HepG2 (cell line): ENCODE data around the gene NFIC. TPM values are rescaled to one million over a fixed set of nuclear protein-coding genes. Genes with fewer than 3 reads are reported as not detected.

Experiments
- GLMP ChIP-seq: sonication (generic); formaldehyde crosslinking; IDR thresholded peaks from 2 replicates; pipeline ENCODE4 v1.9.0; 2021; ENCODE audit warnings: missing genetic modification reagents, mild to moderate bottlenecking, borderline replicate concordance
- MEF2D ChIP-seq: sonication (generic); formaldehyde crosslinking; IDR thresholded peaks from 2 replicates; pipeline ENCODE4 v1.5.1; 2020; ENCODE audit warnings: mild to moderate bottlenecking, missing genetic modification reagents
- NFE2L1 ChIP-seq: sonication (generic); formaldehyde crosslinking; IDR thresholded peaks from 2 replicates; pipeline ENCODE4 v1.4.0; 2020; ENCODE audit warnings: missing genetic modification reagents, mild to moderate bottlenecking, borderline replicate concordance
- ONECUT2 ChIP-seq: sonication (generic); formaldehyde crosslinking; IDR thresholded peaks from 2 replicates; pipeline ENCODE4 v1.4.0; 2020; ENCODE audit warnings: missing genetic modification reagents
- SP140L ChIP-seq: sonication (generic); formaldehyde crosslinking; IDR thresholded peaks from 2 replicates; pipeline ENCODE4 v1.4.0; 2020; ENCODE audit warnings: missing genetic modification reagents, borderline replicate concordance
- ZBTB42 ChIP-seq: sonication (generic); formaldehyde crosslinking; IDR thresholded peaks from 2 replicates; pipeline ENCODE4 v1.5.0; 2020; ENCODE audit warnings: mild to moderate bottlenecking, missing genetic modification reagents
- ZNF318 ChIP-seq: sonication (generic); formaldehyde crosslinking; IDR thresholded peaks from 2 replicates; pipeline ENCODE4 v1.4.0; 2020; ENCODE audit warnings: mild to moderate bottlenecking, missing genetic modification reagents
- ZNF605 ChIP-seq: sonication (generic); formaldehyde crosslinking; IDR thresholded peaks from 2 replicates; pipeline ENCODE4 v1.8.0; 2022; ENCODE audit warnings: mild to moderate bottlenecking, missing genetic modification reagents
- ZNF740 ChIP-seq: sonication (generic); formaldehyde crosslinking; IDR thresholded peaks from 2 replicates; pipeline ENCODE4 v1.4.0; 2020; ENCODE audit warnings: missing genetic modification reagents
- ZNF749 ChIP-seq: sonication (generic); formaldehyde crosslinking; IDR thresholded peaks from 2 replicates; pipeline ENCODE4 v1.8.0; 2022; ENCODE audit warnings: mild to moderate bottlenecking, missing genetic modification reagents, moderate library complexity, borderline replicate concordance
- ZXDC ChIP-seq: sonication (generic); formaldehyde crosslinking; IDR thresholded peaks from 2 replicates; pipeline ENCODE4 v1.5.0; 2020; ENCODE audit warnings: mild to moderate bottlenecking, missing genetic modification reagents
- polyA plus RNA-seq, 8 experiments: library from polyadenylated mRNA; depleted of rRNA in 3 of 8; stranded (reverse) in 7 of 8; unstranded in 1 of 8; fragments of >200 nt; fragmentation: Illumina TruSeq in 4 of 8; extraction: Trizol in 4 of 8; gene quantifications; 2 replicates each; pipeline versions ENCODE4 v1.2.1 to v1.2.3, GENCODE V29; 2011 to 2016; ENCODE audit warnings: low read depth in 4 of 8, missing spikeins in 1 of 8, mixed read lengths in 1 of 8; ENCODE audit not compliant: insufficient read depth in 1 of 8
- total RNA-seq, 5 experiments: library from RNA; depleted of rRNA; stranded (reverse); fragments of >200 nt; fragmentation: Illumina TruSeq; extraction: Trizol; gene quantifications; 2 replicates each; pipeline ENCODE4 v1.2.3, GENCODE V29; 2016; ENCODE audit warnings: low read depth in 1 of 5
- TF ChIP-seq, protein P1 (sequence below): sonication (generic); formaldehyde crosslinking; IDR thresholded peaks from 2 replicates; pipeline ENCODE4 v1.4.0; 2020; ENCODE audit warnings: missing genetic modification reagents, borderline replicate concordance

NFIC gene
- total and polyA plus RNA-seq, 2 of the 13 experiments (the other 11 are each of a cell fraction or from before 2014, with no cell fraction given): 1.3 to 2.5 TPM

DNA sequence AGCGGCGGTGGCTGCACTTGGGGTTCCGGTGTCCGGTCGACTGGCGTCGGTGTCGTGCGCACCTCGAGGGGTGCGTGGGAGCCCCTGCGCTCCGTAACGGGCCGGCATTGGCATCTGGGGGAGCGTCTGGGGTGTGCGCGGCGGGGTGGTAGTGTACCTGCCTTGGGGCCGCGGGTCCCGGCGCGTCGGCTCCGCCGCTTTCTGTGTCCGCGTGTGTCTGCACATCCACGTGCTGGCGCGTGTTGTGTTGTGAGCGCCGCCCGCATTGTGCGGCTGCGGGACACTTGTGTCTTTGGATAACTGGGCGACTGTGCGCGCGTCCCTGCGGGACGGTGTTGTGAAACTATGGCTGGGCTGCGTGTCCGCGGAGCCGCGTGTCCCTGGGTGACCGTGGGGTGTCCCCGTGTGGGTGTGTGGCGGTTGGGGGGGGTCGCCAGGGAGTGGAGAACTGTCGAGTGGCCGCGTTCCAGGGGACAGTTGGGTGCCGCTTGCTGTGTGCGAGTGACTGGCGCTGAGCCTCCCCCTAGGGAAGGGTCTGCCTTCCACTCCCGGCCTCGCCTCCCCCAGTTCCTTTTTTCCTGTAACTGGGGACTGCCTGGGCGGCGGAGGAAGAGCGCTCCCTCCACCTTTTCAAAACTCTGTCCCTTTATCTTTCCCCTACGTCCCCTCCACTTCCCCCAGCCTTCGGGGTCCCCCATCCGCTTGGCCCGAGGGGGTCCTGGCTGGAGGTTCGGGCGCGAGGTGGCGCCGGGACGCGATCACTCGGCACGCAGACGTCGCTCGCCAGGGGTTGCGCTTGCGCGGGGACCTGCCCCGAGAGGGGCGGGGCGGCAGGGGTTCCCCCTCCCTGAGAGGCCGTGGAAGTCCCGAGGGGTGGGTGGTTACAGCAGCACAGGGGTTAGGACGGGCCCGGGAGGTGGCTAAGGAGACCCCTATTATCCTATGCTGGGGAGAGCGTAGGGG lies 5.7 kb upstream of the NFIC start (continued):
- TF ChIP-seq ZXDC (CRISPR knock-in tag) (peak; percentile 73; the same call in 1 of the 2 replicates), ZNF605 (CRISPR knock-in tag) (0 out of 2 replicates have a peak, but pooled peaks have one; percentile 33), NFE2L1 (CRISPR knock-in tag) (no peak), ZBTB42 (CRISPR knock-in tag) (no peak), SP140L (CRISPR knock-in tag) (no peak), ZNF740 (CRISPR knock-in tag) (0 out of 2 replicates have a peak, but pooled peaks have one; percentile 53), ZNF318 (CRISPR knock-in tag) (peak; percentile 27; the same call in 1 of the 2 replicates), ONECUT2 (CRISPR knock-in tag) (no peak), ZNF749 (CRISPR knock-in tag) (no peak), MEF2D (no peak), GLMP (CRISPR knock-in tag) (no peak)
- TF ChIP-seq, protein P1, sequence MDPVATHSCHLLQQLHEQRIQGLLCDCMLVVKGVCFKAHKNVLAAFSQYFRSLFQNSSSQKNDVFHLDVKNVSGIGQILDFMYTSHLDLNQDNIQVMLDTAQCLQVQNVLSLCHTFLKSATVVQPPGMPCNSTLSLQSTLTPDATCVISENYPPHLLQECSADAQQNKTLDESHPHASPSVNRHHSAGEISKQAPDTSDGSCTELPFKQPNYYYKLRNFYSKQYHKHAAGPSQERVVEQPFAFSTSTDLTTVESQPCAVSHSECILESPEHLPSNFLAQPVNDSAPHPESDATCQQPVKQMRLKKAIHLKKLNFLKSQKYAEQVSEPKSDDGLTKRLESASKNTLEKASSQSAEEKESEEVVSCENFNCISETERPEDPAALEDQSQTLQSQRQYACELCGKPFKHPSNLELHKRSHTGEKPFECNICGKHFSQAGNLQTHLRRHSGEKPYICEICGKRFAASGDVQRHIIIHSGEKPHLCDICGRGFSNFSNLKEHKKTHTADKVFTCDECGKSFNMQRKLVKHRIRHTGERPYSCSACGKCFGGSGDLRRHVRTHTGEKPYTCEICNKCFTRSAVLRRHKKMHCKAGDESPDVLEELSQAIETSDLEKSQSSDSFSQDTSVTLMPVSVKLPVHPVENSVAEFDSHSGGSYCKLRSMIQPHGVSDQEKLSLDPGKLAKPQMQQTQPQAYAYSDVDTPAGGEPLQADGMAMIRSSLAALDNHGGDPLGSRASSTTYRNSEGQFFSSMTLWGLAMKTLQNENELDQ (CRISPR knock-in tag): no peak
